ENCODE results near the gene SEC14L2. TPM values are rescaled to one million over a fixed set of nuclear protein-coding genes. Genes with fewer than 3 reads are reported as not detected.

The SEC14L2 gene
- total and polyA plus RNA-seq, 2 experiments from 2014 or later: 2.5 to 4.2 TPM

DNA sequence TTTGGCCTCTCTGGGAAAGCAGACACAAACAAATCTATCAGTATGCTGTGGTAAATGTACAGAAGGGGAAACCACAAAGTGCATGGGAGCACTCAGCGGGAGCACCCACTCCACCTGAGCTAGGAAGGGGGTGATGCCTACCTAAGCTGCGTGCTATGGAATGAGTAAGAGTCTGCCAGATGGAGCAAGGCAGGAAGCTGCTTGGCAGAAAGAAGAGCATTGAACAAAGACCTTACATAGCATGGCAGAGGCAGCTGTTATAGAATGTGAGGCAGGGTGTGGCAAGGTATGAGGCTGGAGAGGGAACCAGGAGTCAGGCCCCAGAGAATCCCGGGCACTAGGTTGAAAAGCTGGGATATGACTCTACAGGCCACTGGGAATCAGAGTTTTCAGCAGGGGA is 15.0 kb downstream of the SEC14L2 start (continued):
- TF ChIP-seq, protein P1, sequence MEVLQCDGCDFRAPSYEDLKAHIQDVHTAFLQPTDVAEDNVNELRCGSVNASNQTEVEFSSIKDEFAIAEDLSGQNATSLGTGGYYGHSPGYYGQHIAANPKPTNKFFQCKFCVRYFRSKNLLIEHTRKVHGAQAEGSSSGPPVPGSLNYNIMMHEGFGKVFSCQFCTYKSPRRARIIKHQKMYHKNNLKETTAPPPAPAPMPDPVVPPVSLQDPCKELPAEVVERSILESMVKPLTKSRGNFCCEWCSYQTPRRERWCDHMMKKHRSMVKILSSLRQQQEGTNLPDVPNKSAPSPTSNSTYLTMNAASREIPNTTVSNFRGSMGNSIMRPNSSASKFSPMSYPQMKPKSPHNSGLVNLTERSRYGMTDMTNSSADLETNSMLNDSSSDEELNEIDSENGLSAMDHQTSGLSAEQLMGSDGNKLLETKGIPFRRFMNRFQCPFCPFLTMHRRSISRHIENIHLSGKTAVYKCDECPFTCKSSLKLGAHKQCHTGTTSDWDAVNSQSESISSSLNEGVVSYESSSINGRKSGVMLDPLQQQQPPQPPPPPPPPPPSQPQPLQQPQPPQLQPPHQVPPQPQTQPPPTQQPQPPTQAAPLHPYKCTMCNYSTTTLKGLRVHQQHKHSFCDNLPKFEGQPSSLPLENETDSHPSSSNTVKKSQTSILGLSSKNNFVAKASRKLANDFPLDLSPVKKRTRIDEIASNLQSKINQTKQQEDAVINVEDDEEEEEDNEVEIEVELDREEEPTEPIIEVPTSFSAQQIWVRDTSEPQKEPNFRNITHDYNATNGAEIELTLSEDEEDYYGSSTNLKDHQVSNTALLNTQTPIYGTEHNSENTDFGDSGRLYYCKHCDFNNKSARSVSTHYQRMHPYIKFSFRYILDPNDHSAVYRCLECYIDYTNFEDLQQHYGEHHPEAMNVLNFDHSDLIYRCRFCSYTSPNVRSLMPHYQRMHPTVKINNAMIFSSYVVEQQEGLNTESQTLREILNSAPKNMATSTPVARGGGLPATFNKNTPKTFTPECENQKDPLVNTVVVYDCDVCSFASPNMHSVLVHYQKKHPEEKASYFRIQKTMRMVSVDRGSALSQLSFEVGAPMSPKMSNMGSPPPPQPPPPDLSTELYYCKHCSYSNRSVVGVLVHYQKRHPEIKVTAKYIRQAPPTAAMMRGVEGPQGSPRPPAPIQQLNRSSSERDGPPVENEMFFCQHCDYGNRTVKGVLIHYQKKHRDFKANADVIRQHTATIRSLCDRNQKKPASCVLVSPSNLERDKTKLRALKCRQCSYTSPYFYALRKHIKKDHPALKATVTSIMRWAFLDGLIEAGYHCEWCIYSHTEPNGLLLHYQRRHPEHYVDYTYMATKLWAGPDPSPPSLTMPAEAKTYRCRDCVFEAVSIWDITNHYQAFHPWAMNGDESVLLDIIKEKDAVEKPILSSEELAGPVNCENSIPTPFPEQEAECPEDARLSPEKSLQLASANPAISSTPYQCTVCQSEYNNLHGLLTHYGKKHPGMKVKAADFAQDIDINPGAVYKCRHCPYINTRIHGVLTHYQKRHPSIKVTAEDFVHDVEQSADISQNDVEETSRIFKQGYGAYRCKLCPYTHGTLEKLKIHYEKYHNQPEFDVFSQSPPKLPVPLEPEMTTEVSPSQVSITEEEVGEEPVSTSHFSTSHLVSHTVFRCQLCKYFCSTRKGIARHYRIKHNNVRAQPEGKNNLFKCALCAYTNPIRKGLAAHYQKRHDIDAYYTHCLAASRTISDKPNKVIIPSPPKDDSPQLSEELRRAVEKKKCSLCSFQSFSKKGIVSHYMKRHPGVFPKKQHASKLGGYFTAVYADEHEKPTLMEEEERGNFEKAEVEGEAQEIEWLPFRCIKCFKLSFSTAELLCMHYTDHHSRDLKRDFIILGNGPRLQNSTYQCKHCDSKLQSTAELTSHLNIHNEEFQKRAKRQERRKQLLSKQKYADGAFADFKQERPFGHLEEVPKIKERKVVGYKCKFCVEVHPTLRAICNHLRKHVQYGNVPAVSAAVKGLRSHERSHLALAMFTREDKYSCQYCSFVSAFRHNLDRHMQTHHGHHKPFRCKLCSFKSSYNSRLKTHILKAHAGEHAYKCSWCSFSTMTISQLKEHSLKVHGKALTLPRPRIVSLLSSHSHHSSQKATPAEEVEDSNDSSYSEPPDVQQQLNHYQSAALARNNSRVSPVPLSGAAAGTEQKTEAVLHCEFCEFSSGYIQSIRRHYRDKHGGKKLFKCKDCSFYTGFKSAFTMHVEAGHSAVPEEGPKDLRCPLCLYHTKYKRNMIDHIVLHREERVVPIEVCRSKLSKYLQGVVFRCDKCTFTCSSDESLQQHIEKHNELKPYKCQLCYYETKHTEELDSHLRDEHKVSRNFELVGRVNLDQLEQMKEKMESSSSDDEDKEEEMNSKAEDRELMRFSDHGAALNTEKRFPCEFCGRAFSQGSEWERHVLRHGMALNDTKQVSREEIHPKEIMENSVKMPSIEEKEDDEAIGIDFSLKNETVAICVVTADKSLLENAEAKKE (CRISPR knock-in tag; IDR thresholded peaks at IDR 0.05): no peak
- TF ChIP-seq EZH2 (IDR thresholded peaks at IDR 0.05; ENCODE audit: low read depth, unreplicated experiment): no peak
- no peak for TF ChIP-seq ZNF114 (CRISPR knock-in tag; IDR thresholded peaks at IDR 0.05)
- TF ChIP-seq ZNF331 (CRISPR knock-in tag; IDR thresholded peaks at IDR 0.05; ENCODE audit: low read depth): no peak
- no peak for TF ChIP-seq JUNB (IDR thresholded peaks at IDR 0.05; ENCODE audit: unreplicated experiment)
- no peak for TF ChIP-seq POLR2AphosphoS5 (IDR thresholded peaks at IDR 0.05; ENCODE audit: low read depth)

DNA sequence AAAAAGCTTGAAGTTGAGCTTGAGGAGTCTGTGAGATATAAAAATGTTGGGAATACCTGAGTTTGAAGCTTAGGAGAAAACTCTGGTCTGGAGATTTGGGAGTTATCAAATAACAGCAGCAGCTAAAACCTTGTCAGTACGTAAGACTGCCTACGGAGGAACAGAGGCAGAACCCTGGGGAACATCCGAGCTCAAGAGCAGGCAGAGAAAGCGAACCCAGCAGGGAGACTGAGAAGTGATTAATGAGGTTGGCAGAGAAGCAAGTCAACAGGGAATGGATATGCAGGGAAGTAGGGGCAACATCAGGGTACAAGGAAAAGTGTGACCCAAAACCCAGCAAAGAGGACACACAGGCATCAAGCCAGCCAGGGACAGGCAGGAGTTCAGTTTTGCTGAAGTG is 16.2 kb downstream of the SEC14L2 start:
- DNase-seq (ENCODE audit: low spot score) (no peak), ATAC-seq (no peak)
- H3K4me1 ChIP-seq (ENCODE audit: insufficient read depth): no peaks in the 10 kb centered on the region
- H3K4me3 Mint-ChIP-seq: no peak overlapping the region
- no peak overlapping the region for H2AFZ ChIP-seq
- H3K9me3 Mint-ChIP-seq: no peaks in the 10 kb centered on the region
- no peak overlapping the region for H3K27ac ChIP-seq (ENCODE audit: low read depth)
- H3K4me3 ChIP-seq: no peak overlapping the region
- no peaks in the 10 kb centered on the region; the same call in 1 of the 2 replicates for H4K20me1 ChIP-seq (replicated peaks; ENCODE audit: insufficient read depth)
- H3K27me3 ChIP-seq (ENCODE audit: insufficient read depth): no peaks in the 10 kb centered on the region
- peaks cover 27% of the 10 kb centered on the region; the same call in 2 of the 3 replicates for H3K36me3 Mint-ChIP-seq (ENCODE audit: low read depth)
- no peaks in the 10 kb centered on the region for H3F3A ChIP-seq (replicated peaks; ENCODE audit: low read depth)
- H3K4me2 ChIP-seq: no peak overlapping the region
- H3K36me3 ChIP-seq (ENCODE audit: insufficient read depth): peaks cover 4% of the 10 kb centered on the region; the same call in 1 of the 2 replicates
- peaks cover 8% of the 10 kb centered on the region for H3K27me3 Mint-ChIP-seq (ENCODE audit: insufficient read depth, low read depth, poor library complexity)
- H3K27ac Mint-ChIP-seq: no peak overlapping the region
- no peaks in the 10 kb centered on the region for H3K79me2 ChIP-seq (replicated peaks; ENCODE audit: insufficient read depth)
- H3K9me2 ChIP-seq (ENCODE audit: insufficient read depth): no peaks in the 10 kb centered on the region
- no peaks in the 10 kb centered on the region for H3K4me1 Mint-ChIP-seq
- no peak for TF ChIP-seq CTCF (conservative IDR thresholded peaks at IDR 0.05; ENCODE audit: low read depth in 2 of 2)
- no peak for TF ChIP-seq REST (IDR thresholded peaks at IDR 0.05; ENCODE audit: unreplicated experiment)
- TF ChIP-seq EZH2 (IDR thresholded peaks at IDR 0.05; ENCODE audit: low read depth, unreplicated experiment): no peak
- no peak for TF ChIP-seq EZH2phosphoT487 (IDR thresholded peaks at IDR 0.05; ENCODE audit: unreplicated experiment)
- TF ChIP-seq STAT1 (IDR thresholded peaks at IDR 0.05; ENCODE audit: unreplicated experiment): no peak
- TF ChIP-seq JUNB (IDR thresholded peaks at IDR 0.05; ENCODE audit: unreplicated experiment): no peak
- TF ChIP-seq ZNF331 (CRISPR knock-in tag; IDR thresholded peaks at IDR 0.05; ENCODE audit: low read depth): no peak
- no peak for TF ChIP-seq ZNF114 (CRISPR knock-in tag; IDR thresholded peaks at IDR 0.05)
- no peak for TF ChIP-seq ETS1 (IDR thresholded peaks at IDR 0.05)
- no peak for TF ChIP-seq NANOG (IDR thresholded peaks at IDR 0.05; ENCODE audit: borderline replicate concordance)
